Rectal smooth muscle tissue (tissue), 1 donor: ENCODE measurements around the gene REV1.
"Not testable (repeated sequence)": the region's sequence is repeated elsewhere in the genome, so short reads cannot be mapped to it uniquely, and the experiment has no call there.

Experiments used
- H3K27ac ChIP-seq: one replicate; pipeline ENCODE4 v1.7.0; 2013; ENCODE audit warnings: low read depth, low read length, inconsistent platforms
- H3K27me3 ChIP-seq: one replicate; pipeline ENCODE4 v1.7.0; 2013; ENCODE audit warnings: low read length; ENCODE audit not compliant: control insufficient read depth, insufficient read depth
- H3K36me3 ChIP-seq: one replicate; pipeline ENCODE4 v1.7.0; 2013; ENCODE audit warnings: low read length; ENCODE audit not compliant: control insufficient read depth, insufficient read depth
- H3K4me1 ChIP-seq: one replicate; pipeline ENCODE4 v1.7.0; 2013; ENCODE audit warnings: low read length; ENCODE audit not compliant: control insufficient read depth, insufficient read depth
- H3K4me3 ChIP-seq: one replicate; pipeline ENCODE4 v1.7.0; 2013; ENCODE audit warnings: low read length
- H3K9ac ChIP-seq: one replicate; pipeline ENCODE4 v1.7.0; 2013; ENCODE audit warnings: low read length

The REV1 gene

DNA sequence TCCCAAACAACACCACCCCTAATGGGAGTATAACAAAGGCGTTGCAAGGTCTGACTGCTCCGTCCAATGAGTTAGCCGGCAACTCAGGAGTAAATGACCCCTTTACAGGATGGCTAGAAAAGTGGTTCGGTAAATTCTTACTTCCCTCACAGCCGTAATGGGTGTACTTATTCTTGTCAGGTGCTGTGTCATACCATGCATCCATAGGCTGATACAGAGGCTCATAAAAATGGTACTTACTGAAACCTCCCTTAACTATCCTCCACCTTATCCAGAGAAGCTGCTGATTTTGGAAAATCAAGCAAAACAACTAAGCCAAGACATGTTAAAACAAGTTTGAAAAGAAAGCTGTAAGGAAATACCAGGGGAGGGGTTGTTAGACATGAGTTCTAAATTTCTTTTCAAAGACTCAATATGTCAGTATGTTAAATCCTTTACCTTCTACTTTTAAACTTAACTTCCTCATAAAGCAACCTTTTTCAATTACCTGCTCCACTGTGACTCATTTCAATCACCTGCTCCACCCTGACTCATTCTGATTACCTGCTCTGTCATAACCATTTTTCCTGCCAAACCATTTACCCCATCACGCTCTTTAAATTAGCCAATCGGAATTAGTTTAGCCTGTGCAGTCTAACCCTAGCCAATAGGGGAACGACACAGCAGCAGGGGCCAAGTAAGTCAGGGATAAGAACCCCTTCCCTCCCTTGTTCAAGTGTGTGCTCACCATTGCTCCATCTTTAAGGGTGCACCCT, 14.0 kb upstream of the REV1 start:
- not testable (repeated sequence) for H3K9ac ChIP-seq, H3K4me3 ChIP-seq, H3K4me1 ChIP-seq, H3K27me3 ChIP-seq, H3K36me3 ChIP-seq, H3K27ac ChIP-seq

DNA sequence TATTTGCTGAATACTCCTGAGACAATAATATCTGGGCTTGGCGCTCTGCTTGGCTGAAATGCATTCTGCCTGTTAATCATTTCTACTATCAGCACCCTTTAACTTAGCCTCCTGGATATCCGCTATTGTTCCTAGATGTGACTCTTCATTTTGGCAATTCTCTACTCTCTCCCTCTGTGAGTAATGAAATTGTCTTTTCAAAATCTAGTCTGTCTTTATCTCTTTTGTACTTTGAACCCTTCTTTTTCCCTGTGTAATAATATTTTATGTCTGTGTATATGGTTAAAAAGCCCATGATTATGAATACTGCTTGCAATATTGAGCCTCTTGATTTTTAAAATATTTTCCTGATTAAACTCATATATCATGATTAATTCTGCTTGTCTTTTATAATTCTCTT, 6.2 kb upstream of the REV1 start:
- Histone ChIP-seq H3K27ac (no peak overlapping the region), H3K4me3 (no peak overlapping the region), H3K27me3 (no peaks in the 10 kb centered on the region), H3K9ac (no peak overlapping the region), H3K36me3 (no peaks in the 10 kb centered on the region), H3K4me1 (no peaks in the 10 kb centered on the region)

DNA sequence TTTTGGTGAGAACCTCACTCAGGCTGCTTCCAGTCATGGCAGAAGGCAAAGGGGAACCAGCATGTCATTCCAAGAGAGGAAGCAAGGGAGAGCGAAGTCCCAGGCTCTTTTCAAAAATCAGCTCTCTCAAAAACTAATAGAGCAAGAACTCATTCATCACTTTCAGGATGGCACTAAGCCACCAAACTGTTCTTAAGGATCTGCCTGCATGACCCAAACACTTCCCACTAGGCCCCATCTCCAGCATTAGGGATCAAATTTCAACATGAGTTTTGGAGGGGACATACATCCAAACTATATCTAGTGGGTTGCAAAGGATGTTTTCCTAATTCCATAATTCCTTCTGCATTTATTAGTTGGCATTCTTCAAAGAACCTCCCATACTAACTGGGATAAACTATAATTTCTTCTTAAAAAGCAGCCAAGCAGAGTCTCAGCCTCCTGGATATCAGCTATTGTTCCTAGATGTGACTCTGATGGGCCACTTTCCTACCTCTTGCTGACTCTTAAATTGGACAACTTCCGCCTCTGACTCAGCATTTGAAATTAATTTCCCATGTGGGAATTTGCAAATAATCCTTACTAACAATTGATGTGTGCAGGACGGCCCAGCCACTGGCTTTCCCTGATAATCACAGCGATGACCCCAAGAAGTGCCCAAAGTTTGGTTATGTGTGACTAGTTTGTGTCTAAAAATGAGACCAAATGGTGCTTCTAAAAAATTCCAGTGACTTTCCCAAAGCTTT, 5.5 kb upstream of the REV1 start:
- no peaks in the 10 kb centered on the region for H3K36me3 ChIP-seq
- H3K9ac ChIP-seq, result no peak overlapping the region
- H3K27ac ChIP-seq, result no peak overlapping the region
- H3K27me3 ChIP-seq, result no peaks in the 10 kb centered on the region
- peaks cover 2% of the 10 kb centered on the region for H3K4me1 ChIP-seq
- no peak overlapping the region for H3K4me3 ChIP-seq

DNA sequence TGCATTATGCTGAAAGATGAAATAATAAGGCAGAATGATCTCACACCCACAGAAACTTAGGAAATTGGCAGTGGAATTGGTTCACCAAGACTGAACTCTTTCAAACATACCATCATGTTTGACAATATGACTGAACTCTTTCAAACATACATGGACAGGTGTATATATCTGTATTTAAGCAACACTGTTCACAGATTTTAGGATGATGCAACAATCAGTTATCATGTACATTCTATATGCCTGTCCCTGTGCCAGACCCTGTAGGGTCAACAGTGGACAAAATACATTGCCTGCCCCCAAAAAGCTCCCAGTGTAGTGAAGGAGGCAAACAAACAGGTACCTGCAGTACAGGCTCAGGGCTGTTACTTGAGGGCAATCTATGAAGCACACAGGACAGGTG, 2.9 kb upstream of the REV1 start:
- Histone ChIP-seq H3K4me3 (no peak overlapping the region), H3K27ac (no peak overlapping the region), H3K9ac (no peak overlapping the region), H3K27me3 (no peaks in the 10 kb centered on the region), H3K4me1 (peaks cover 2% of the 10 kb centered on the region), H3K36me3 (no peaks in the 10 kb centered on the region)

DNA sequence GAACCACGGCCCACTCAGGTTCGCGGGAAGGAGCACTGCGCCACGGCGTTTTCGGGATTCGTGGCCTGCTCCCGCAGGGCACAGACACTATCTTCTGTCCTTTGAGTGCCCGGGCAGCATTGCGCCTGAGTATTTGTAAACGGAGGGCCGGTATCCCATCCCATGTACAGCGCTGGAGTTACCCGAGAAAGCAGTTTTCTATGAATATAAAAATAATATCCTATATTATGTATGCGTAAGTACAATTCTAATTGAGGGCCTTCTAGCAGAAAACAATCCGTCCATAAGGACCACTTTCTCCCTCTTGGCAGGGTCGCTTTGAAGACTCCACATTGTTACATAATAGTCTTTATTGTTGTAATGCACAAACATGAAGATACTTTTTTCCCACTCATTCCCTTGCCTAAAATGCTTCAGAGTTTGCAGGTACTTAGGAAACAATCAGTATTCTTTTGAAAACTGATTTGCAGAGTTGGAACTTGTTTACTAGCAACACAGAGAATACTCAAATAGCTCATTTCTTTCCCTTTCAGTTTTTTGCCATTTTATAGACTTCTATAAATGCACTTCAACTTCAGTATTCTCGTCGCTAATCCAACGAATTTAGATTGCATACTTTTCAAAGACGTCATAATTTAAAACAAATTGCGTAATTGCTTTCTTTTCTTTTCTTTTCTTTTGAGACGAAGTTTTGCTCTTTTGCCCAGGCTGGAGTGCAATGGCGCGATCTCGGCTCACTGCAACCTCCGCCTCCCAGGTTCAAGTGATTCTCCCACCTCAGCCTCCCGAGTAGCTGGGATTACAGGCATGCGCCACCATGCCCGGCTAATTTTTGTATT, 1.0 kb upstream of the REV1 start:
- no peaks in the 10 kb centered on the region for H3K36me3 ChIP-seq
- peaks cover 2% of the 10 kb centered on the region for H3K4me1 ChIP-seq
- H3K27ac ChIP-seq, result peak overlapping the region; percentile 91
- H3K9ac ChIP-seq, result no peak overlapping the region
- H3K27me3 ChIP-seq, result no peaks in the 10 kb centered on the region
- peak overlapping the region; percentile 83 for H3K4me3 ChIP-seq

DNA sequence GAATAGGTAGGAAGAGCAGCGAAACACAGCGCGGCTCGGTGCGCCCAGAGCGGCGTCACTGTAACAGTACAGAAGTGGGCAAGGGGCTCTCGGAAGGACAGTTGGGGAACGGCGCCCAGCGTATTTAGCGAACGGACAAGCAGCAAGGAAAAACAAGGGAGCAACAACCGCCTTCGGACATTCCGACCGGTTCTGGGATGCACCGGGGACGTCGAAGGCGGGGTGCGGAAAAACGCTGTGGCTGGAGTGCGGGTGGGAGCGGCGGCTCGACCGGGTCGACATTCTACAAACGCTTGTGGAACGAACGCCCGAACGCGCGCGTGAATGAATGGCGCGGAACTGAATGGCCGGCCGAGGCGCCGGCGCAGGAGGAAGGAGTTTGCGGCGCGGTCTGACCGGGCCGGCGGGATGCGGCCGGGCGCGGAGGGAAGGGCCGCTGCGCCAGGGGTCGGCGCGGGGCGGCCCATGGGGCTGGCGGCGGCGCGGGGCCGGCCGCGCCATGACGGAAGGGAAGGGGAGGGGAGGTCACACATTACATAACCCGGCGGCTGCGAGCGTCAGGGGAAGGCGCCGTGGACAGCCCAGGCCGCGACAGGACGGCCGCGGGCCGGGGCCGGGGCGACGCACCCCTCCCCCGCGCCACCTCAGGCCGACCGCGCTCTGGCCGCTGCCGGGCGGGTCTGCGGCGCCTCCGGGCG, 605 bp downstream of the REV1 start:
- peaks cover 2% of the 10 kb centered on the region for H3K4me1 ChIP-seq
- H3K36me3 ChIP-seq, result no peaks in the 10 kb centered on the region
- peak overlapping the region; percentile 71 for H3K9ac ChIP-seq
- H3K27ac ChIP-seq, result peak overlapping the region; percentile 91
- H3K4me3 ChIP-seq, result peak overlapping the region; percentile 83
- H3K27me3 ChIP-seq, result no peaks in the 10 kb centered on the region

DNA sequence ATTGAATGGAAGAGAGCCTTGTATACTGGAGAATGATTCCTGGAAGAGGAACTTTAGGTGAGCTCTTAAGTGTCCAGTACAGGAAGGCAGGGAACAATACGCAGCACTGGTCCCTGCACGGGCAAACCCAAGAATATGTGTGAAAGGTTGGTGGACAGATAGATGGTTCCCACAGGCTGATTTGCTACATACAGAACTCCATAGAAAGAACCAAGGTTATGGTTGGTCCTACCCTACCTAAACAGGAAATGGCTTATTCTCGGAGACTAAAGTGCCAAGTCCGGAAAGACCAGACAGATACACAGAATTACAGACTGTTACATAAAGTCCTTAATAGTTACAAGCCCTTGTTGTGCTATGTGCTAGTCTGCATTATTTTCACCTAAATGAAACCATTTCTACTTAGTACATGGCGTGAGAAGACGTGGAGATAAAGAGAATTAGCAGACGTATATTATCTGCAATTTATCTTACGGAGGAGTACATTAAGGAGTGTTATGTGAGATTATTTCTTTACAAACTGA, 1.2 kb downstream of the REV1 start:
- Histone ChIP-seq H3K27me3 (no peaks in the 10 kb centered on the region), H3K36me3 (no peaks in the 10 kb centered on the region), H3K4me1 (peaks cover 2% of the 10 kb centered on the region), H3K9ac (peak overlapping the region; percentile 71), H3K4me3 (peak overlapping the region; percentile 83), H3K27ac (peak overlapping the region; percentile 91)

DNA sequence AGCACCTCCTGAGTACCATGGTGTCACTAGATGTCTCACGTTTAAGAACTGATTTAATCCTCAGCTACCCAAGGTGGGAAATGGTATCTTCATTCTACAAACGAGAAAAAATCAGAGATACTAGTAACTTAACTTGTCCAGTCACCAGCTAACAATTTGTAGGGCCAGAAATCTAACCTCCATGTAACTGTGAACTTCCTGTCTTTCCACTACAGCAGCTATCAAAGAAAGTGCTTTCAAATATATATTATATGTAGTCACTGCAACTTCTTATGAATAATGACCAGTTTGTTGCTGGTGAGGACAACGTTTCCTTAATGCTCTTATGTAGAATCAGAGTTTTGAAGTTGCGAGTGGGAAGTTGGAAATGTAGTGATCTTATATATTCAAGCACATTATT, 1.9 kb downstream of the REV1 start:
- Histone ChIP-seq H3K4me3 (no peak overlapping the region), H3K27me3 (no peaks in the 10 kb centered on the region), H3K4me1 (peaks cover 2% of the 10 kb centered on the region), H3K27ac (no peak overlapping the region), H3K9ac (no peak overlapping the region), H3K36me3 (no peaks in the 10 kb centered on the region)

DNA sequence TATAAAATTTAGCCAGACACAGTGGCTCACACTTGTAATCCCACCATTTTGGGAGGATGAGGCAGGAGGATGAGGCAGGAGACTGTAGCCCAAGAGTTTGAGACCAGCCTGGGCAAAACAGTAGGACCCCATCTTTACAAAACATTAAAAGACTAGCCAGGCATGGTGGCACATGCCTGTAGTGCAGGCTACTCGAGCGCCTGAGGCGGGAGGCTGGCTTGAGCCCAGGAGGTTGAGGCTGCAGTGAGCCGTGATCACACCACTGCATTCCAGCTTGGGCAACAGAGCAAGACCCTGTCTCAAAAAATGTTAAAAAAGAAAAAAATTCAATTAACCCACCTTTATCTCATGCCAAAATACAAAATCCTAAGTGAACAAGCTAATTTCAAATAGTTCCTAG, 4.0 kb downstream of the REV1 start:
- Histone ChIP-seq H3K9ac (no peak overlapping the region), H3K36me3 (no peaks in the 10 kb centered on the region), H3K4me1 (peaks cover 4% of the 10 kb centered on the region), H3K4me3 (no peak overlapping the region), H3K27ac (no peak overlapping the region), H3K27me3 (no peaks in the 10 kb centered on the region)

DNA sequence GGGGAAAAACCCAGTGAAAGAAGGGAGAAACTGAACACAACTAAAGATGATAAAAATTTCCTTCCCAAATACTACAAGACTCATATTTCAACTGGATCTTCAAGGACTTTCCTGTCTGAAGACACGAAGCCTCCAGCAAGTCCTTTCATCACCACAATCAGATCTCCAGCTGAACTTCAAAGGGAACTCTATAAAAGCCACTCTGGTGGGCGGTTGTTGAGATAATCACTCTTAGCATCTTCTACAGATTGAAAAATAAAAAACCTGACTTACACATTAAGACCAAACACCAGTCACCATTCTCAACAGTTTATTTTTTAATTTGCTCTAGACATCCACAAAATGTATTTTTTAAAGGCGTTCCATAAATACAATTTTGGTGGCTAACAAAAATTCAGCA, 4.4 kb downstream of the REV1 start:
- no peak overlapping the region for H3K9ac ChIP-seq
- no peaks in the 10 kb centered on the region for H3K36me3 ChIP-seq
- H3K27ac ChIP-seq, result no peak overlapping the region
- H3K4me3 ChIP-seq, result no peak overlapping the region
- peaks cover 4% of the 10 kb centered on the region for H3K4me1 ChIP-seq
- H3K27me3 ChIP-seq, result no peaks in the 10 kb centered on the region

DNA sequence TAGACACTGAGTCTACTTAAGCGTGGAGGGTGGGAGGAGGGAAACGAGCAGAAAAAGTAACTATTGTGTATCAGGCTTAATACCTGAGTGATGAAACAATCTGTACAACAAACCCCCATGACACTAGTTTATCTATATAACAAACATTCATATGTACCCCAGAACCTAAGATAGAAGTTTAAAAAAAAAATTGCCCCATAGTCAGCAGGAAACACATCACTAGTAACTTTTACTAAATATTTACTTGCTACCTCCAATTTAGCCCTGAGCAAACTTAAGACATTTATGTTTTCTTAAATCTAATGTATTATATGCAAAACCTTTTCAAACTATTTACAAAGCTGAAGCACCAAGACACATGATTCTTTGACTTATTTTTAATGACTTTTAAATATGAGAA, 5.6 kb downstream of the REV1 start:
- H3K4me3 ChIP-seq, result no peak overlapping the region
- no peak overlapping the region for H3K9ac ChIP-seq
- H3K27me3 ChIP-seq, result no peaks in the 10 kb centered on the region
- H3K36me3 ChIP-seq, result no peaks in the 10 kb centered on the region
- peaks cover 7% of the 10 kb centered on the region for H3K4me1 ChIP-seq
- no peak overlapping the region for H3K27ac ChIP-seq

DNA sequence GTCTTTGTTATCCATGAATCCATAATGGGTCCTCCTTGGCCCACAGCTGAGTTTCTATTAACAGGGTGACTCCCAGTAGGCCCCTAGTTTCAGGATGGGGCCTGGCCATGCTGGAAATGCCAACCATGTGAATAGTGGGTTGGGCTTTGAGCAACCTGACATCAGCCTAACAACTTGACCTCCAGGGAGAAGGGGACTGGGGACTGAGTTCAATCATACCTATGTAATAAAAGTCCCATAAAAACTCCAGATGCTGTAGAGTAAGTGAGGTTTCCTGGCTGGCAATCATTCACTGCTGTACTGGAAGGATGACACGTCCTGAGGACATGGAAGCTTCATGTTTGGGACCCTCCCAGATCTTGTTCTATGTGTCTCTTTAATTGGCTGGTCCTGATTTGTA, 7.9 kb downstream of the REV1 start:
- no peak overlapping the region for H3K9ac ChIP-seq
- no peak overlapping the region for H3K27ac ChIP-seq
- no peaks in the 10 kb centered on the region for H3K27me3 ChIP-seq
- no peak overlapping the region for H3K4me3 ChIP-seq
- no peaks in the 10 kb centered on the region for H3K36me3 ChIP-seq
- H3K4me1 ChIP-seq, result peaks cover 7% of the 10 kb centered on the region
